Ishikawa (cell line): Measurements from ENCODE around the gene TUBGCP6.

Experiments
- CEBPB ChIP-seq: IDR thresholded peaks from 2 replicates; pipeline ENCODE4 v1.6.1; 2012
- CREB1 ChIP-seq: IDR thresholded peaks from 2 replicates; pipeline ENCODE4 v1.6.1; 2012; ENCODE audit warnings: low read depth
- EGR1 ChIP-seq: IDR thresholded peaks from 2 replicates; pipeline ENCODE4 v1.6.1; 2012
- EP300 ChIP-seq: IDR thresholded peaks from 2 replicates; pipeline ENCODE4 v1.6.1; 2012; ENCODE audit warnings: borderline replicate concordance
- FOXM1 ChIP-seq: IDR thresholded peaks from 2 replicates; pipeline ENCODE4 v1.6.1; 2012; ENCODE audit warnings: low read depth, borderline replicate concordance
- NFIC ChIP-seq: IDR thresholded peaks from 2 replicates; pipeline ENCODE4 v1.6.1; 2012
- RAD21 ChIP-seq: IDR thresholded peaks from 2 replicates; pipeline ENCODE4 v1.6.1; 2012; ENCODE audit warnings: low read depth
- REST ChIP-seq: IDR thresholded peaks from 2 replicates; pipeline ENCODE4 v1.6.1; 2012; ENCODE audit warnings: low read depth, mild to moderate bottlenecking
- TAF1 ChIP-seq: IDR thresholded peaks from 2 replicates; pipeline ENCODE4 v1.6.1; 2012; ENCODE audit warnings: low read depth, mild to moderate bottlenecking
- TCF12 ChIP-seq: IDR thresholded peaks from 2 replicates; pipeline ENCODE4 v1.6.1; 2012; ENCODE audit warnings: low read depth
- TEAD4 ChIP-seq: IDR thresholded peaks from 2 replicates; pipeline ENCODE4 v1.6.1; 2012
- YY1 ChIP-seq: IDR thresholded peaks from 2 replicates; pipeline ENCODE4 v1.6.1; 2012; ENCODE audit warnings: low read depth
- ZBTB7A ChIP-seq: IDR thresholded peaks from 2 replicates; pipeline ENCODE4 v1.6.1; 2012; ENCODE audit warnings: low read depth
- TF ChIP-seq, protein P1 (sequence below): IDR thresholded peaks from 2 replicates; pipeline ENCODE4 v1.6.1; 2012
- TF ChIP-seq, protein P2 (sequence below): IDR thresholded peaks from 2 replicates; pipeline ENCODE4 v1.6.1; 2012

The TUBGCP6 gene

DNA sequence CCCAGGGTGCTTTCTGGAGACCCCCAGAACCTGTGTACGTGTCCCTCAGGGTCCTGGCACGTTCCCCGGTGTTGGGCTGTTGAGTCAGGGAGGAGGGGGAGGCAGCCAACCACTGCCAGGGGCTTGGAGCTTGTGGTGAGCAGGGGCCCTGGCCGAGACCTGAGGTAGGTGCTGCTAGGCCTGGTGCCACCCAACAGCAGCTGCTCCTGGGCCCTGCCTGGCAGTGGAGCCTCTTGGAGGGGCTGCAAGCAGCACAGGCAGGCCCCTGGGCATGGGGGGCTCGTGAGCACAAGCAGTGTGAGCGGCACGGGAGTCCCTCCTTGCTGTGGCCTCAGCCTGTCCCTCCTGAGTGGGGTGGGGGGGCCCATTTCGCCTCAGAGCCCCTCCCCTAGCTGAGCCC lies 51.2 kb downstream of the TUBGCP6 start:
- no peak for TF ChIP-seq TEAD4
- TF ChIP-seq REST: no peak
- TF ChIP-seq CREB1: no peak
- no peak for TF ChIP-seq RAD21
- TF ChIP-seq EP300: no peak
- TF ChIP-seq, protein P1, sequence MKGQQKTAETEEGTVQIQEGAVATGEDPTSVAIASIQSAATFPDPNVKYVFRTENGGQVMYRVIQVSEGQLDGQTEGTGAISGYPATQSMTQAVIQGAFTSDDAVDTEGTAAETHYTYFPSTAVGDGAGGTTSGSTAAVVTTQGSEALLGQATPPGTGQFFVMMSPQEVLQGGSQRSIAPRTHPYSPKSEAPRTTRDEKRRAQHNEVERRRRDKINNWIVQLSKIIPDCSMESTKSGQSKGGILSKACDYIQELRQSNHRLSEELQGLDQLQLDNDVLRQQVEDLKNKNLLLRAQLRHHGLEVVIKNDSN: no peak
- no peak for TF ChIP-seq CEBPB
- TF ChIP-seq NFIC: no peak
- TF ChIP-seq TCF12: no peak
- no peak for TF ChIP-seq FOXM1
- no peak for TF ChIP-seq TAF1
- no peak for TF ChIP-seq EGR1
- no peak for TF ChIP-seq YY1
- TF ChIP-seq ZBTB7A: no peak
- TF ChIP-seq, protein P2, sequence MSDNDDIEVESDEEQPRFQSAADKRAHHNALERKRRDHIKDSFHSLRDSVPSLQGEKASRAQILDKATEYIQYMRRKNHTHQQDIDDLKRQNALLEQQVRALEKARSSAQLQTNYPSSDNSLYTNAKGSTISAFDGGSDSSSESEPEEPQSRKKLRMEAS: no peak

DNA sequence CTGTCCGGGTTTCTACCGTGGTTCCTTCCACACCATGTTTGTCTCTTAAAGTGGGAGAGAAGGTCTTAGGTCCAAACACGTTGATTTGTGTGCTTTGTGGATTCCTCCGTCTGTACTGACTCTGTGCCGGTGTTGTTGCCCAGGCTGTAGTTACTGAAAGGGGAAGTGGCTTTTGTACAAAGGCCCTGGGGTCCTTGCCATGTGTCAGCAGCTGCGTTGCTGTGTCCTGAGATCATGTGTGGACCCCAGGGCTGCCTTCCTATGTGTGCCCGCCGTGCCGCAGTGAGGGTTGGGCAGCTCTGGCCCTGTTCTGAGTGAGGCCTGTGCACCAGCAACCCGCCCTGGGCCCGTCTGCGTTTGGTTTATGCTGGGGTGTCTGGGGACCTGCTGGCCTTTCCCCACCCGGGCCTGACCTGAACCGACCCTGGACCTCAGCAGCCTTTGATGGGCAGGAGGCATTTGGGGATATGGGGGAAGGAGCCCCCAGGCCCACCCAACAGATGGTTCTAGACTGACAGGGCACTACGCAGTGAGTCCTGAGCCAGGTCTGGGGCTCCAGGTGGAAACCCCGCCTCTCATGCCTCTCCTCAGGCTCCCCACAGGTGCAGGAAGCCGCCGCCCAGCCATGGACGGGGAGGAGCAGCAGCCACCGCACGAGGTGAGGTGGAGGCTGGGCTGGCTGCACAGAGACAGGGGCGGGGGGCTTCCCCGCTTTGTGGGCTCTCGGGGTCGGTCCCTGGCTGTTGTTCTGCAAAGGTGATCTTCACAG lies 52.2 kb downstream of the TUBGCP6 start:
- TF ChIP-seq TEAD4 (no peak), CEBPB (no peak), REST (no peak), CREB1 (no peak), NFIC (no peak), TAF1 (no peak), FOXM1 (no peak), ZBTB7A (no peak), EP300 (no peak), TCF12 (no peak), RAD21 (no peak), EGR1 (no peak), YY1 (no peak)
- TF ChIP-seq, protein P2: no peak
- TF ChIP-seq, protein P1: no peak

GRCh38 chr22:50190941-50191741 lies 53.7 kb downstream of the TUBGCP6 start:
- TF ChIP-seq CEBPB (no peak), TCF12 (no peak), YY1 (no peak), EP300 (no peak), TEAD4 (no peak), RAD21 (no peak), ZBTB7A (no peak), REST (no peak), CREB1 (no peak), NFIC (no peak), TAF1 (no peak), EGR1 (no peak), FOXM1 (no peak)
- TF ChIP-seq, protein P2: no peak
- TF ChIP-seq, protein P1: no peak
